ENCODE data around the gene PTPRN2. TPM values are rescaled to one million over a fixed set of nuclear protein-coding genes. Genes with fewer than 3 reads are reported as not detected.
"Not testable (repeated sequence)": the region's sequence is repeated elsewhere in the genome, so short reads cannot be mapped to it uniquely, and the experiment has no call there.

The PTPRN2 gene
- total RNA-seq, 1 donor from 2014 or later = 11.4 TPM

DNA sequence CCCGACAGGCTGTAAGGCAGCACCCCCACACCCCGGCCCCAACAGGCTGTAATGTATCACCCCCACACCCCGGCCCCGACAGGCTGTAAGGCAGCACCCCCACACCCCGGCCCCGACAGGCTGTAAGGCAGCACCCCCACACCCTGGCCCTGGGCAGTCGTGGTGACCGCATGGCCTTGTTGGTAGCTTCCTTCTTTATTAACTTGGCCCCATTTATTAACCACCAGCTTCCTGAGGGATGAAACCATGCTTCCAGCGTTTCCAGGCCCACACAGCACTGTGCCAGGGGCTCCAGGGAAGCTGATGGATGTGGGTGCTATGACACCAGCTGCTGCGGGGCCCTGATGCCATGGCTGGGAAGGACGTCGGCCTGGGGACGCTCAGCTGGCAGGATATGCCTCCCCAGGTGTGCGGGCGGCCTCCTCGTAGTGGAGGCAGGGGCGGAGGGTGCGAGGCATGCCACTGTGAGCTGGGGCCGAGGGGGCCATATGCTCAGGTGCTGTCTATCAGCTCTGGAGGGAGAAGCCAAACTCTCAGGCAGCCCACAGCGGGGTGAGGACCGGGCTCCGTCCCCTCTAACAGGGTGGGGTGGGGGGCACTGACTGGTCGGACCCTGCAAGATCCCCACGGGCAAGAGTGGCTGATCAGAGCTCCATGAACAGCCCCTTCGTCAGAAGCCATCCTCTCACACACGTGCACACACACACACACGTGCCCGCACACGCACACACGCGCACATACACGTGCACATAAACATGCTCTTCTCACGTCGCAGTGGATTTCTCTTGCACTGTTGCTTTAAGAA is 311.0 kb downstream of the PTPRN2 start:
- Mint-ChIP-seq H3K27me3 (no peaks in the 10 kb centered on the region), H3K27ac (no peak overlapping the region), H3K4me1 (ENCODE audit: low read depth) (no peaks in the 10 kb centered on the region), H3K36me3 (ENCODE audit: insufficient read depth) (no peaks in the 10 kb centered on the region), H3K4me3 (ENCODE audit: low read depth) (no peak overlapping the region), H3K9me3 (ENCODE audit: low read depth) (no peaks in the 10 kb centered on the region)
- TF ChIP-seq, protein P1, sequence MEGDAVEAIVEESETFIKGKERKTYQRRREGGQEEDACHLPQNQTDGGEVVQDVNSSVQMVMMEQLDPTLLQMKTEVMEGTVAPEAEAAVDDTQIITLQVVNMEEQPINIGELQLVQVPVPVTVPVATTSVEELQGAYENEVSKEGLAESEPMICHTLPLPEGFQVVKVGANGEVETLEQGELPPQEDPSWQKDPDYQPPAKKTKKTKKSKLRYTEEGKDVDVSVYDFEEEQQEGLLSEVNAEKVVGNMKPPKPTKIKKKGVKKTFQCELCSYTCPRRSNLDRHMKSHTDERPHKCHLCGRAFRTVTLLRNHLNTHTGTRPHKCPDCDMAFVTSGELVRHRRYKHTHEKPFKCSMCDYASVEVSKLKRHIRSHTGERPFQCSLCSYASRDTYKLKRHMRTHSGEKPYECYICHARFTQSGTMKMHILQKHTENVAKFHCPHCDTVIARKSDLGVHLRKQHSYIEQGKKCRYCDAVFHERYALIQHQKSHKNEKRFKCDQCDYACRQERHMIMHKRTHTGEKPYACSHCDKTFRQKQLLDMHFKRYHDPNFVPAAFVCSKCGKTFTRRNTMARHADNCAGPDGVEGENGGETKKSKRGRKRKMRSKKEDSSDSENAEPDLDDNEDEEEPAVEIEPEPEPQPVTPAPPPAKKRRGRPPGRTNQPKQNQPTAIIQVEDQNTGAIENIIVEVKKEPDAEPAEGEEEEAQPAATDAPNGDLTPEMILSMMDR (IDR thresholded peaks at IDR 0.05; ENCODE audit: unreplicated experiment) = no peak
- no peak for DNase-seq (ENCODE audit: low spot score, unreplicated experiment)

DNA sequence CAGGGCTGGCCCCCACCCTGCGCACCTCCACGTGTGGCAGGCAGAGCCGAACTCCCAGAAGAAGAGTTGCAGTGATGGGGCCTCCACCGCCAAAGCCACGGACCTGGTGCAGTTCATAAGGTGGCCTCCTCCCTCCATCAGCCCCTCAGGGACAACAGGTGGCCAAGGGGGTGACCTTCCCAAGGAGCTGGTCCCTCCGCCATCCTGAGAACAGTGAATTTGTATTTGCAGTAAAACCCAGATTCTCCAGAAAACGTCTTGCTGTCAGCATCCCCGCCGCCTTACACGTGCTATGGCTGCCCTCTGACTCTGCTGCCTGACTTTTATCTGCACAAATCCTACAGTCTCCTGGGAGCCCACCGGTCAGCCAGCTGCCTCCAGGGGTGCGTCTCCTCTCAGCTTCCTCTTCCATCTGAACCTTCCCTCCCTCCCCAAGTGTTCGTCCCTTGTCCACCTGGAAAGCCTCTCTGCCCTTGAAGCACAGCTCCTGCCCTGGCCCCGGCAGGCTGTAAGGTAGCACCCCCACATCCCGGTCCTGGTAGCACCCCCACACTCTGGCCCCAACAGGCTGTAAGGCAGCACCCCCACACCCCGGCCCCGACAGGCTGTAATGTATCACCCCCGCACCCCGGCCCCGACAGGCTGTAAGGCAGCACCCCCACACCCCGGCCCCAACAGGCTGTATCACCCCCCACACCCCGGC is 311.8 kb downstream of the PTPRN2 start:
- no peaks in the 10 kb centered on the region for H3K36me3 Mint-ChIP-seq (ENCODE audit: insufficient read depth)
- no peaks in the 10 kb centered on the region for H3K9me3 Mint-ChIP-seq (ENCODE audit: low read depth)
- no peak overlapping the region for H3K4me3 Mint-ChIP-seq (ENCODE audit: low read depth)
- TF ChIP-seq, protein P1 (IDR thresholded peaks at IDR 0.05; ENCODE audit: unreplicated experiment) = no peak
- H3K27ac Mint-ChIP-seq = no peak overlapping the region
- no peak for DNase-seq (ENCODE audit: low spot score, unreplicated experiment)
- no peaks in the 10 kb centered on the region for H3K27me3 Mint-ChIP-seq
- H3K4me1 Mint-ChIP-seq (ENCODE audit: low read depth) = no peaks in the 10 kb centered on the region

DNA sequence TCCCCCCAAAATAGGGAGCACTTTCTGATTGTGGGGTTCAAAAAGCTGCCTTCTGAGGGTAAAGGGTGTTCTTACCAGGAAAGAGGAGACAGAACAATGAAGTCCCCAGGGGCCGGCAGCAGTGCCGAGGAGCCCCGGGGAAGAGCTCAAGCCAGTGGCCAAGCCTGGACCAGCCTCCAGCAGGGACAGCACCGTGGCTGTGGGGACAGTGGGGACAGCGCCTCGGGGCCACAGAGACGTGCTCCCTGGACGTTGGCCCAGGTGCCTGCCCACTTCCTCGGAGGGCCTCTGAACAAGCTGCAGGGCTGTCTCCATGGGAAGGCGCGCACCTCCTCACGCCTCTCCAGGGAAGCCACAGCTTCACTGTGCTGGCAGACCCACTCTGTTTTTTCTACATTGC is 312.6 kb downstream of the PTPRN2 start:
- Mint-ChIP-seq H3K27me3 (no peaks in the 10 kb centered on the region), H3K9me3 (ENCODE audit: low read depth) (no peaks in the 10 kb centered on the region), H3K27ac (no peak overlapping the region), H3K36me3 (ENCODE audit: insufficient read depth) (no peaks in the 10 kb centered on the region), H3K4me1 (ENCODE audit: low read depth) (no peaks in the 10 kb centered on the region), H3K4me3 (ENCODE audit: low read depth) (no peak overlapping the region)
- no peak for DNase-seq (ENCODE audit: low spot score, unreplicated experiment)
- TF ChIP-seq, protein P1 (IDR thresholded peaks at IDR 0.05; ENCODE audit: unreplicated experiment) = no peak

DNA sequence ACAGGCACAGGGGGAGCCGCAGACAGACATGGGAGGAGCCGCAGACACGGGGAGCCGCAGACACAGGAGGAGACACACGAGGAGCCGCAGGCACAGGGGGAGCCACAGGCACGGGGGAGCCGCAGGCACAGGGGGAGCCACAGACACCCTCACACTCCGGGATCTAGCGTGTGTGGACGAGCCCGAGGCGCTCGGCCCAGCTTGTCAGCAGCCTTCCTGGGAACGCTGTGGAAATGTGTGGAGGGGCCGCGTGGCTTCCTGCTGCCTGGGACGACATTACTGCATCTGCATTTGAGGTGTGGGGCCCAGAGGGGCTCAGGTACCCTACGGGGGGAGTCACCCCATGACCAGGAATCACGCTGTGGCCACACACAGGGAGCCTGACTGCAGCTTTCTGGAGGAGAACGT is 313.2 kb downstream of the PTPRN2 start:
- no peaks in the 10 kb centered on the region for H3K36me3 Mint-ChIP-seq (ENCODE audit: insufficient read depth)
- no peaks in the 10 kb centered on the region for H3K4me1 Mint-ChIP-seq (ENCODE audit: low read depth)
- no peaks in the 10 kb centered on the region for H3K27me3 Mint-ChIP-seq
- no peak overlapping the region for H3K4me3 Mint-ChIP-seq (ENCODE audit: low read depth)
- TF ChIP-seq, protein P1 (IDR thresholded peaks at IDR 0.05; ENCODE audit: unreplicated experiment) = no peak
- DNase-seq (ENCODE audit: low spot score, unreplicated experiment) = no peak
- H3K9me3 Mint-ChIP-seq (ENCODE audit: low read depth) = no peaks in the 10 kb centered on the region
- no peak overlapping the region for H3K27ac Mint-ChIP-seq

DNA sequence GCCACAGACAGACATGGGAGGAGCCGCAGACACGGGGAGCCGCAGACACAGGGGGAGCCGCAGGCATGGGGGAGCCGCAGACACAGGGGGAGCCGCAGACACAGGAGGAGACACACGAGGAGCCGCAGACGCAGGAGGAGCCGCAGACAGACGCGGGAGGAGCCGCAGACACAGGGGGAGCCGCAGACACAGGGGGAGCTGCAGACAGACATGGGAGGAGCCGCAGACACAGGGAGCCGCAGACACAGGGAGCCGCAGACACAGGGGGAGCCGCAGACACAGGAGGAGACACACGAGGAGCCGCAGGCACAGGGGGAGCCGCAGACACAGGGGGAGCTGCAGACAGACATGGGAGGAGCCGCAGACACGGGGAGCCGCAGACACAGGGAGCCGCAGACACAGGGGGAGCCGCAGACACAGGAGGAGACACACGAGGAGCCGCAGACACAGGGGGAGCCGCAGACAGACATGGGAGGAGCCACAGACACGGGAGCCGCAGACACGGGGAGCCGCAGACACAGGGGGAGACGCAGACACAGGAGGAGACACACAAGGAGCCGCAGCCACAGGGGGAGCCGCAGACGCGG is 313.8 kb downstream of the PTPRN2 start:
- H3K4me1 Mint-ChIP-seq (ENCODE audit: low read depth); H3K27me3 Mint-ChIP-seq; DNase-seq (ENCODE audit: low spot score, unreplicated experiment); H3K36me3 Mint-ChIP-seq (ENCODE audit: insufficient read depth); H3K27ac Mint-ChIP-seq; H3K4me3 Mint-ChIP-seq (ENCODE audit: low read depth); H3K9me3 Mint-ChIP-seq (ENCODE audit: low read depth): not testable (repeated sequence)
